Loucy (cell line): ENCODE results near the gene UXT.

Source experiments
- H2AFZ ChIP-seq: fragments of 200-600 bp; sonication (generic); 2 replicates; pipeline ENCODE4 v1.6.0; 2016; ENCODE audit warnings: antibody characterized with exemption, mild to moderate bottlenecking, low read length, moderate library complexity
- H3F3A ChIP-seq: fragments of 200-600 bp; 2 replicates; pipeline ENCODE4 v1.6.0; 2016; ENCODE audit warnings: antibody characterized with exemption, low read depth, mild to moderate bottlenecking
- H3K27me3 ChIP-seq: fragments of 200-600 bp; sonication (generic); 2 replicates; pipeline ENCODE4 v1.6.1; 2014; ENCODE audit warnings: low read length, mild to moderate bottlenecking; ENCODE audit not compliant: insufficient read depth, poor library complexity, severe bottlenecking
- H3K36me3 ChIP-seq: fragments of 200-600 bp; sonication (generic); 2 replicates; pipeline ENCODE4 v1.6.1; 2016; ENCODE audit warnings: low read length; ENCODE audit not compliant: insufficient read depth
- H3K4me1 ChIP-seq: fragments of 200-600 bp; sonication (generic); 2 replicates; pipeline ENCODE4 v1.5.1; 2014; ENCODE audit warnings: low read length, mild to moderate bottlenecking; ENCODE audit not compliant: insufficient read depth, poor library complexity, severe bottlenecking
- H3K4me2 ChIP-seq: fragments of 200-600 bp; sonication (generic); 2 replicates; pipeline ENCODE4 v1.6.0; 2014; ENCODE audit warnings: antibody characterized with exemption, low read length, low read depth, mild to moderate bottlenecking; ENCODE audit not compliant: poor library complexity, severe bottlenecking
- H3K4me3 ChIP-seq: fragments of 200-600 bp; sonication (generic); 2 replicates; pipeline ENCODE4 v1.5.1; 2014; ENCODE audit warnings: low read length, mild to moderate bottlenecking, mixed read lengths; ENCODE audit not compliant: poor library complexity, severe bottlenecking
- H3K79me2 ChIP-seq: fragments of 200-600 bp; sonication (generic); 2 replicates; pipeline ENCODE4 v1.6.1; 2014; ENCODE audit warnings: low read length; ENCODE audit not compliant: insufficient read depth
- H3K9ac ChIP-seq: fragments of 200-600 bp; sonication (generic); 2 replicates; pipeline ENCODE4 v1.6.0; 2014; ENCODE audit warnings: mild to moderate bottlenecking, low read depth, low read length, moderate library complexity; ENCODE audit not compliant: poor library complexity, severe bottlenecking
- H3K9me2 ChIP-seq: fragments of 200-600 bp; sonication (generic); replicated peaks from 2 replicates; pipeline ENCODE4 v1.6.1; 2016; ENCODE audit warnings: low read depth, low read length, mixed read lengths
- H3K9me3 ChIP-seq: fragments of 200-600 bp; sonication (generic); 2 replicates; pipeline ENCODE4 v1.6.1; 2014; ENCODE audit warnings: mild to moderate bottlenecking, antibody characterized with exemption, low read length, low read depth; ENCODE audit not compliant: insufficient read depth
- H4K20me1 ChIP-seq: fragments of 200-600 bp; sonication (generic); 2 replicates; pipeline ENCODE4 v1.6.0; 2014; ENCODE audit warnings: antibody characterized with exemption, low read length, mild to moderate bottlenecking; ENCODE audit not compliant: insufficient read depth, poor library complexity, severe bottlenecking
- EZH2phosphoT487 ChIP-seq: fragments of 200-600 bp; IDR thresholded peaks from 2 replicates; pipeline ENCODE4 v1.6.1; 2018; ENCODE audit warnings: antibody characterized with exemption, mild to moderate bottlenecking, moderate library complexity, borderline replicate concordance
- TF ChIP-seq, protein P1 (sequence below): fragments of 200-600 bp; sonication (generic); conservative IDR thresholded peaks from 2 replicates; pipeline ENCODE4 v1.5.1; 2014; ENCODE audit warnings: mild to moderate bottlenecking, antibody characterized with exemption, low read length

Gene UXT

DNA sequence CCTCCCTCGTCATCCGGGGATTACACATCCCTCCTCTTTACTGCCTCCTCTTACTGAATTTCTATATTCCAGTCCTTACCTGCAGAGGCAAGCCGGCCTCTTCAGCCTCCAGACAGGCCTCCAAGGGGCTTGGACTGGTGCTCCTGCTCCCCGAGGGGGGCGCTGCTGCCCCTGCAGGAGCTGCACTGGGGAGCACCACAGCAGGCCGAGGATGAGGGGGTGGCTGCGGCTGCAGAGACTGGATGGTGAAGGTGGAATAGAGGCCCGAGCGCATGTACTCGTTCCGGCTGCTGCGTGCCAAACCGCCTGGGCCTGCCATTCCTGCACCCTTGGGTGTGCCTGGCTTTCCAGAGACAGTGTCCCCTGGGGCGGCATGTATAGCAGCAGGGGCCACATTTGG, 20.2 kb downstream of the UXT start:
- Histone ChIP-seq H3K4me1 (no peaks in the 10 kb centered on the region), H3K9me2 (no peaks in the 10 kb centered on the region), H3K27me3 (no peaks in the 10 kb centered on the region), H3K9me3 (no peaks in the 10 kb centered on the region), H2AFZ (no peak overlapping the region), H3K36me3 (peaks cover 41% of the 10 kb centered on the region; the same call in 1 of the 2 replicates), H3F3A (no peaks in the 10 kb centered on the region), H4K20me1 (no peaks in the 10 kb centered on the region), H3K9ac (no peak overlapping the region), H3K79me2 (peaks cover 3% of the 10 kb centered on the region; the same call in 1 of the 2 replicates), H3K4me3 (no peak overlapping the region), H3K4me2 (no peak overlapping the region)
- TF ChIP-seq, protein P1, sequence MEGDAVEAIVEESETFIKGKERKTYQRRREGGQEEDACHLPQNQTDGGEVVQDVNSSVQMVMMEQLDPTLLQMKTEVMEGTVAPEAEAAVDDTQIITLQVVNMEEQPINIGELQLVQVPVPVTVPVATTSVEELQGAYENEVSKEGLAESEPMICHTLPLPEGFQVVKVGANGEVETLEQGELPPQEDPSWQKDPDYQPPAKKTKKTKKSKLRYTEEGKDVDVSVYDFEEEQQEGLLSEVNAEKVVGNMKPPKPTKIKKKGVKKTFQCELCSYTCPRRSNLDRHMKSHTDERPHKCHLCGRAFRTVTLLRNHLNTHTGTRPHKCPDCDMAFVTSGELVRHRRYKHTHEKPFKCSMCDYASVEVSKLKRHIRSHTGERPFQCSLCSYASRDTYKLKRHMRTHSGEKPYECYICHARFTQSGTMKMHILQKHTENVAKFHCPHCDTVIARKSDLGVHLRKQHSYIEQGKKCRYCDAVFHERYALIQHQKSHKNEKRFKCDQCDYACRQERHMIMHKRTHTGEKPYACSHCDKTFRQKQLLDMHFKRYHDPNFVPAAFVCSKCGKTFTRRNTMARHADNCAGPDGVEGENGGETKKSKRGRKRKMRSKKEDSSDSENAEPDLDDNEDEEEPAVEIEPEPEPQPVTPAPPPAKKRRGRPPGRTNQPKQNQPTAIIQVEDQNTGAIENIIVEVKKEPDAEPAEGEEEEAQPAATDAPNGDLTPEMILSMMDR: no peak
- no peak for TF ChIP-seq EZH2phosphoT487

DNA sequence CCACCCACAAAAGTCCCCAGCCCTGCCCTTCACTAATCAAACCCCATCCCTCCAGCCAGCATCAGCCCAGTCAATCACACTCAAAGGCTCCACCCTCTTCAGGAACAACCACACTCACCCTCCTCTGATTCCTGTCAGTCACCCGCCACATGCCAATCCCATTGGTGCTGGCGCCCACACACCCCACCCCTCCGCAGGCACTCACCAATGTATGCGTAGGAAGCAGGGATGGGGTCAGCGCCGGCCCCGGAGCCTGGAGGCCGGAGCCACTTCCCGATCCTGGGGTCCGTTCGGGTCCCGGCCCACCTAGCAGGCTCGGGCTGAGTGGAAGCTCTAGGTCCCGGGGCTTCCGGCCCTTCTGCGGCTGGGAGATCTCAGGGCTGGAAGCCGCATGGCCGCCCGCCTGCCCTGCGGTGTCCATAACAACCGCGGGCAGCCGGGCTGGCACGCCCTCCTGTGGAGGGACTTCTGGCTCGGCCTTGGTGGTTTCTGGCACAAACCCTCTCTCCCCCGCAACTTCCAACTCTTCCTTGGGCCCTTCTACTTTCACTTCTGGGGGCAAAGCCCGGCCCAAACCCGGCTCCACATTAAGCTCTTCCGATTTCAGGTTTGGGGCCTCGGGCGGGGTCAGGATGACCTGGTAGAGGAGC, 21.3 kb downstream of the UXT start:
- Histone ChIP-seq H3K4me3 (no peak overlapping the region), H3F3A (no peaks in the 10 kb centered on the region), H3K9me2 (no peaks in the 10 kb centered on the region), H3K27me3 (no peaks in the 10 kb centered on the region), H3K36me3 (peaks cover 41% of the 10 kb centered on the region; the same call in 1 of the 2 replicates), H4K20me1 (no peaks in the 10 kb centered on the region), H3K9ac (no peak overlapping the region), H2AFZ (no peak overlapping the region), H3K79me2 (no peaks in the 10 kb centered on the region), H3K4me1 (no peaks in the 10 kb centered on the region), H3K9me3 (no peaks in the 10 kb centered on the region), H3K4me2 (no peak overlapping the region)
- TF ChIP-seq EZH2phosphoT487: no peak
- TF ChIP-seq, protein P1: no peak

DNA sequence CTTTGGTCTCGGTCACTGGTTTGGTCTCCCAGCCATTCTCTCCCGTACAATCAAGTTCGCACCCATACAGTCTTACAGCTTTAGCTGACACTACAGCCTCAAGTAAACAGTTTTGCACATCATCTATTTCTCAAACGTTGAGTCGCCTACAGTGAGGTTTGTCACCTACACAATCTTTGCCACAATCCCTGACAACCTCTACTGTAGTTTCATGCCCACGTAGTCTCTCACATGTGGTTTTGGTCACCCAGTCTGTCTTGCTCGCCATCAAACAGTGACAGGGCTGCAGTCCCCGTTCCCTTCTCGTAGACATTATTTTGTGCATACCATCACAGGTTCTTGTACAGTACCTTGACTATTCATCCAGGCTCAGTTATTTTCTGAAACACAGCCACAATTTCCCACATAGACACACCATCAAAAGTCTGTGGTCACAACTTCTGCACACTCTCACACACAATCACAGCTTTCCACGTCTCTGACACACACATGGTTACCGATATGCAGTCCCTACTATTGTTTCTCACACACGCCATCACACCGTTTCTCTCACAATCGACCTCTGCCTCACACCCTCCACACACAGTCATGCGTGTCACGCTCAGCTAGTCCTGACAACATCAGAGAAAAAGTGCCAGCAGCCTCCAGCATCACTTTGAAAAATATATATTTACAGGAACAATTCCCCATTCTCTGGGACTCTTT, 24.0 kb downstream of the UXT start:
- Histone ChIP-seq H3K4me1 (peaks cover 4% of the 10 kb centered on the region), H4K20me1 (no peaks in the 10 kb centered on the region), H3K4me2 (no peak overlapping the region), H3K9ac (no peak overlapping the region), H2AFZ (no peak overlapping the region), H3K36me3 (peaks cover 25% of the 10 kb centered on the region; the same call in 1 of the 2 replicates), H3K4me3 (no peak overlapping the region), H3F3A (no peaks in the 10 kb centered on the region), H3K9me2 (no peaks in the 10 kb centered on the region), H3K27me3 (no peaks in the 10 kb centered on the region), H3K9me3 (no peaks in the 10 kb centered on the region), H3K79me2 (no peaks in the 10 kb centered on the region)
- TF ChIP-seq EZH2phosphoT487: no peak
- TF ChIP-seq, protein P1: no peak
